GM21529 (cell line): ENCODE data around the gene JAK1.
A peak's percentile ranks its signal among the peaks of the same experiment; 100 is the strongest.

Experiments used
- ATAC-seq: cut with Tn5 transposase; IDR thresholded peaks from one replicate; pipeline ENCODE4 v1.9.1; 2021; ENCODE audit not compliant: unreplicated experiment

Gene JAK1

DNA sequence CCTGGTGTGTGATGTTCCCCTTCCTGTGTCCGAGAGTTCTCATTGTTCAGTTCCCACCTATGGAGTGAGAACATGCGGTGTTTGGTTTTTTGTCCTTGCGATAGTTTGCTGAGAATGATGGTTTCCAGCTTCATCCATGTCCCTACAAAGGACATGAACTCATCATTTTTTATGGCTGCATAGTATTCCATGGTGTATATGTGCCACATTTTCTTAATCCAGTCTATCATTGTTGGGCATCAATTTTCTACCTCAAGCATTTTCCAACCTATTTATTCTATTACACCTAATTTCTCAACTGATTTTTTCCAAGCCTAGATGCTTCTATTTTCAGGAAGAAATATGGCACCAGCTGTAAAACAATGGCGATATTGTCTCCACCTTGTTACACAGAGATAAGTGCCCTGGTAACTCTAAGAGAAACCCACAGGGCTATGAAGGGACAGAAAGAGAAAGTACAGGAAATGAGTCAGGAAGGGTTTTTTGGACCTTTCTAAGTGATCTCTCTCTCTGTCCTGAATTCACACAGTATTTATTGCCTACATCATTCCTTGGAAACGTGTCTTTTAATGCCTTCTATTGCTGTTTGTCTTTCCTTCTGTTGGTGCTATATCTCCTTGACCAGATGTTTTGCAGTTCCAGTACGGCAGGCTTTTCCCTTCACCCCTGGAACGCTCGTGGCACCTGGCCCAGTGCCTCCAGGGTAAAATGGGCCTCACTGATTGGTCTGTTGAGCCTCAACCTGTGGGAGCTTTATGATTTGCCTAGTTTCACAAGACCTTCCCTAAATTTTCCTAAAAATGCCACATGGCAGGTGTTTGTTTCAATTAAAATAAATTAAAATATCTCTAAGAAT lies 14.6 kb upstream of the JAK1 start:
- ATAC-seq: no peak

DNA sequence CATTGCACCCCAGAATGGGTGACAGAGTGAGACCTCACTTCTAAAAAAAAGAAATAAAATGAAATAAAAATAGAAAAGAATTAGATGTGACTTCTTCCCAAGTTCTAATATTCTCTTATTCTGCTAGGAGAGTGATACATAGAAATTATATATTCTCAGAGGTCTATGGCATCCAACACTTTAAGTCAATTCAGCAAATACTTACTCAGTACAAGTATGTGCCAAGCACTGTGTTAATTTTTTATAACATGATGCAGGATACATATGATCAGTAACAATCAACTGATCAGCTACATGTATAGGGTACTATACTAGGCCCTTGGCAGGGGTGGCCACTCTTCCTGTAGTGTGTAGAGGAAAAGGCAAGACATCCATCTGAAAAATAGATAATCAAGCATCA lies 13.0 kb upstream of the JAK1 start:
- no peak for ATAC-seq

DNA sequence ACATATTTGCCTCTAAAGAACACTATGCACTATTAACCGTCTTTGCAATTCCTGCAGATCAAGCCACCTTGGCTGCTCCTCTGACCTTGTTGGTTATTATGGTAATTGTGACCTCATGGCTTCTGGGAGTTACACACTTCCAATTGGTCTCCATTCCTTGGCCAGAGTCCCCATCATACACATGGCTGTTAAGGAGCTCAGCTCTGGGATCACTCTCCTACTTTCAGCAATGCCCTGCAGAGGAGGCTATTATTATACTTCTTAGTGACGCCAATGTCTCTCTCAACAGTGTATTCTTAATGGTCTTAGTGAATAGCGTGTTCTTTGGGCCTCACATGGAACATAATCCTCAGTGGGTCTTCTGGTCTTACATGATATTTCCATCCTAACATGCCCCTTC lies 10.0 kb upstream of the JAK1 start:
- no peak for ATAC-seq

DNA sequence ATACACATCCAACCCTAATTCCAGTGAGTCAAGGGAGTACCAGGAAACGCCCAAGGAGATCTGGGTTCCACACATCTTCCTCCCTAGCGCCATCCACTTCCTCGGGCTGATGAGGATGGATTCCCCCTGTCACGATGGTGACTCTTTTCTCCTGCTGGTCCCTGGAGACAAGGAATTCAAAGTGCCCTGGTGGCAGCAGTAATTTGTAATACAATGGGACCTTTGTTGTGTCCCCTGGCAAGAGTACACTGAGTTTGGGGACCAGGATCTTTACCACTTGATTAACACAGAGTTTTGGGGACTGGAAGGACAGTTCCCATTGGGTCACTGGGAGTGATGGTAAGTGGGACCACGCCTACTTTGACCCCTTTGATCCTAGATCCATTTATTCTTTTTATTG lies 9.4 kb upstream of the JAK1 start:
- ATAC-seq: no peak

DNA sequence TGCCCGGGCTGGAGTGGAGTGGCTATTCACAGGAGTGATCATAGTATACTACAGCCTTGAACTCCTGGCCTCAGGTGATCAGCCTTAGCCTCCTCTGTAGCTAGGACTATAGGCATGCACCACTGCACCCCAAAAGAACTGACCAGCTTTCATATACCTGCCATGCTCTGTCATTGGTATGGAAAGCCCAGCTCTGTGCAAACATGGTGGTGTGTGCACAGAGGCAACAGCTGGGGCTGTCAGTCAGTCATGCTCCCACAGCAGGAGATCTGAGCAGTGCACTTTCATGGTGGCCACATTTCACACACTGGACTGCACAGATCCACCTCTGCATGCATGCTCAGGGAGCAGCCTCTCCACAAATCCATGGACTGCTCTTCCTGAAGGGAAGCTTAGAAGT lies 8.8 kb upstream of the JAK1 start:
- no peak for ATAC-seq

DNA sequence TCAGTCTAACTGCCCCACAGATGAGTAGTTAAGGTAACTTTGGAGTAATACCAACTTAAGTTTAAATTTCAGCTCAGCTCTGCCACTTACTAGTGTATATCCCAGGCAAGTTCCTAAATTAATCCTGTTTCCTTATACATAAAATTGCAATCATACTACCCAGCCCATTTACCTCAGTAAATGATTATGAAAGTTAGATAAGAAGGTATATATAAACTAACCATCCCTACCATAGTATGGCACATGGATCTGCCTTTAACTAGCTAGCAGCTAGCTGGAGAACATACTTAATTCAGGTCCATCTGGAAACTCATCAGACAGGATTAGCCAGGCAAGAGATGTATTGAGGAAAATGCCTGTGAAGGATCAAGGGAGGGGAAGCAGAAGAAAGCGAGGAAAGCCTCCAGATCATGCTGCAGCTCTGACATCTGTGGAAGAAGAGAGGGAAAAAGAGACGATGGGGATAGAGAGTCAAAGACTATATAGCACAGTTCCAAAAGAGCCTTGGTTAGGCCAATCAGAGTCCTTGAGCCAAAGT lies 8.0 kb upstream of the JAK1 start:
- ATAC-seq: no peak

DNA sequence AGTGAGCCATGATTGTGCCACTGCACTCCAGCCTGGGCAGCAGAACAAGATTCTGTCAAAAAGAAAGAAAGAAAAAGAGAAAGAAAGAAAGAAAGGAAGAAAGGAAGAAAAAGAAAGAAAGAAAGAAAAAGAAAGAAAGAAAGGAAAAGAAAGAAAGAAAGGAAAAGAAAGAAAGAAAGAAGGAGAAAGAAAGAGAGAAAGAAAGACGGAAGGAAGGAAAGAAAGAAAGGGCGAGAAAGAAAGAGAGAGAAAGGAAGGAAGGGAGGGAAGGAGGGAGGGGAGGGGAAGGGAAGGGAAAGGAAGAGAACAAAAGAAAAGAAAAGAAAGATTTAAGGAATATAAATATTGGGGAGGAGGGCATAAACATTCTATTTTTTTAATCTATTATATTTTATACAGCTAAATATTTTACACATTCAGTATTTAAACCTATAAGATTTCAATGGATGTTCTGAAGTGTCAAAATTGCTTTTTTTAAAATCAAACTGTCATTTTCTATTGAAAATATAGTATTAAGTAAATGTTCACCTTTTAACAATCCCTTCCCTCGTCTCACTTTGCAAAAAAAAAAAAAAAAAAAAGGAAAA lies 6.8 kb upstream of the JAK1 start:
- no peak for ATAC-seq

DNA sequence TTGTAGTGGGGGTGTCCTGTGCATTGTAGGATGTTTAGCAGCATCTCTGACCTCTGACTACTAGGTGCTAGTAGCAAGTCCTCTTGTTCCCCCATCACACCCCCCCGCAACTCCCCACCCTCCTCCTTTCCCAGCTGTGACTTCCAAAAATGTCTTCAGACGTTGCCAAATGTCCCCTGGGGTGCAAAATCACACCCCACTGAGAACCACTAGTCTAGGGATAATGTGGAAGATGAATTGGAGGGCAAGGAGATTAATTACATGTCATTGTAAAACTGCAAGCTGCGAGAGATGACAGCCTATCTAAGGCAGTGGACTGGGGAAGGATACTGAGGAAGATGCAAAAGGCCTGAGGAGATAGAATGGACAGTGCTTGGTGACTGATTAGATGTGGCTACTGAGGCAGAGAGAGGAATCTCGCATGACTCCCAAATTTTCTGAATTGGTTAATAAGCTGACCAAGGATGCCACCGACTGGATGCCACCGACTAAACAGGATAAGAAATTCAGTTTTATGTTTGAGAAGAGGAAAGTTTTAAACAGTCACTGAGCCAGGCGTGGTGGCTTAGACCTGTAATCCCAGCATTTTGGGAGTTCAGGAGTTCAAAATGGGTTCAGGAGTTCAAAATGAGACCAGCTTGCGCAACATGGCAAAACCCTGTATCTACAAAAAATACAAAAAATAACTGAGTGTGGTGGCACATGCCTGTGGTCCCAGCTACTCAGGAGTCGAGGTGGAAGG lies 3.1 kb upstream of the JAK1 start:
- no peak for ATAC-seq

DNA sequence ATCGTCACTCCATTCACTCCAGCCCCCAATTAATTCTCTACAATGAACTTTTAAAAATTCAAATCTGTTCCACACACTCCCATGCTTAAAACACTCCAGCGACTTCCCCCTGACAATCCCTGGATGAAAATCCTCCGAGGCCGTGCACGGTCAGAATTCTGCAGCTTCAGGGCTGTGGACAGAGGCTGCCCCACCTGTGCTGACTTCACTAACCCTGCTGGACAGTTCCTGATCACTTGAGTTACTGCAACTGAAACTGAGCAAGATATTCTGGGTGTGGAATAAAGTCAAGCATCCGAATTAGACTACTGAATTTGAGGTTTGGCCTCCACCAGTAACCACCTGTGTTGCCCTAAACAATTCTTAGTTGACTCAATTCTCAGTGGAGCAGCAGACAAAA lies 1.0 kb upstream of the JAK1 start:
- no peak for ATAC-seq

DNA sequence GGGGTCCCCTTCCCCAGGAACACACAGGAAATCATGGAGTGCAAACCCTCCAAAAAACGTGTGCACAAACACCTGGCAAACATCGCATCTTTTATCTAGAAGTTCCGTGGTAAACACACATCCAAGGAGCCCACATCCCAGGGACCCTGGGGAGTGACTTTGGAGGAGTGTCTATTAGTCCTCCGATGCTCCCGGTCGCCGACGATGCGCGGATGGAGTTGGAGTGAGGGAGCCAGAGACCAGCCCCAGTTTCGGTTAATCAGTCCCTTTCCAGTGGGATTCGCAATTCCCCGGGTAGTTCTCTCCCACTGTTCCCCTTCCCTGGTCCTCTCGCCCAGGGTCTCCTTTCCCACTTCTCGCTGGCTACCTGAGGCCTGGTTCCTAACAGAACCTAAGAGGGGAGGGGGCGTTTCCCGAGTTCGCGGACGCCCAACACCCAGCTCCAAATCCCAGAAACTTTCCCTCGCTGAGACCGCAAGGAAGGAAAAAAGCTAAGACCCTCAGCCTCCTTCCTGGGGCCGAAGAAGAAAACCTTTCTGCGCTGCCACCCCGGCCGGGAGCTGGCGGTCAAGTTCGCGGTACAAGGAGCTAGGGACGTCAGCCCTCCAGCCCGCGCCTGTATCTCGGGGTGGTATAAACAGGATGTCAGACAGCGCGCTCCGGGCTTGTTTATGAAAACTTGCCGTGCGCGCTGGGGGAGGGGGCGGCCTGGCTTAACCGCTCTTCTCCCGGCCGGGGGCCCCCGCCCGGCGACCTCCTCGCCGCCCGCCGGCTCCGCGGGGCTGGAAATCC lies 787 bp downstream of the JAK1 start:
- peak; percentile 46 for ATAC-seq

DNA sequence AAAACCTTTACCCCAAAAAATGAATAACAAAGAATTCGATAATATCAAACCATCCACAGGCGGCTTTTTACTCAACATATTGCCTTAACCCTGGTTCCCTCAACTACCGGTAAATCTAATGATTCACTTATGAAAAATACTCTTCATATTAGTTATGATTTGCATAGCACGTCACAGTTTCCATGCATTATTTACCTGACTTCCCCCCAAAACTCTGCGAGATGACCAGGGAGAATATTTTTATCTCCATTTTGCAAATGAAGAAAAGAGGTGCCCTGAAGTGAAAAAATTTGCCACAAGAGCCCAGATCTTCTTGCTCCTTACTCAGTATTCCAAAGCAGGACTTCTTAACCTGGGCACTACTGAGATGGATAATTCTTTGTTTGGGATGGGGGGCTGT lies 2.9 kb downstream of the JAK1 start:
- ATAC-seq: no peak

DNA sequence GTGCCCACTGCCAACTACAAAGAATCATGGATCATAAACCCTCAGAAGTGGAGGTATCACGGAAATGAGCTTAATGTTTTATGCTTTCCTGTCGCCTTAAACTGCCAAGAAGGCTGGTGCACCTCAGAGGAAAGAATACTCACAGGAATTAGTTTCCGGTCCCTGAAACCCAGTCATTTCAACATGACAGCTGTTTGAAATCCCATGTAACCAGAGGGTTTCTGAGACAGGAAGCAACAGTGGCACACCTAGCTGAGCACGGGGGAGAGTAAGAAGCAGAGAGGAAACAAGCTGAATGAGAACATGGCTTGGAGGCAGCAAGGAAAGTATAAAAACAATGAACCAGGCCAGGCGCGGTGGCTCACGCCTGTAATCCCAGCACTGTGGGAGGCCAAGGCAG lies 3.9 kb downstream of the JAK1 start:
- ATAC-seq: peak; percentile 23

DNA sequence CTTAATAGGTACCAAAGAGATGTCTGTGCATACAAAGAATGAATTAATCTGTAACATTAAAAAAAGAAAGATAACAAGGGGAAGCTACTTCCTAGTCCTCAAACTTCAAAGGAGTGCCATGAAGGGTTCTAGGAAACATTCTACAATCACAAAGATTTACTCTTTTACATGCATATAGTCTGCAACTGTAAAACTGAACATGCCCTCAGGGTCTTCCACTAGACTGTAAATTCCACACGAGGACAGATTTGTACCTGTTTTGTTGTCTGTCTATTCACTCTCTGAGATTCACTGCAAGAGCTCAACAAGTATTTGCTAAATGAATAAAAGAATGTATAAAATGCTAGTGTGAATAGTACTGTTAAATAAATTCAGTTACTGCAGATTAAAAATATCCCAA lies 4.4 kb downstream of the JAK1 start:
- ATAC-seq: no peak

DNA sequence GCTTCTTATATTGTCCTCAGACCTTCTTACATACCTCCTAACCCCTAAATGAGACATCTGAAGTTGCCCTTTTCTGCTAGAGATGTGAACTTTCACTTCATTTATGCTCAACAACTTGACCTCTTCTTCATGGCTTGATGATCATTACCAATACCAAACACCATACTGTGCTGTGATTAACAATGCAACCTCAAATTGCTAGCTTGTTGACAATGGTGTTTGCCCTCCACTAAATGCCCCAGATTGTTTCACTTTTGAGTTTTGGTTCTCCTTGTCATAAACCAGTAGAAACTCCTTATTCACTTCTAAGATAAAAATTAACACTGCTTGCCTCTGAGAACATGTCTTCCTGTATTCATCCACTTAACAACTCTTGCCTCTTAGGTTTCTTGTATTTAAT lies 5.6 kb downstream of the JAK1 start:
- peak; percentile 47 for ATAC-seq

DNA sequence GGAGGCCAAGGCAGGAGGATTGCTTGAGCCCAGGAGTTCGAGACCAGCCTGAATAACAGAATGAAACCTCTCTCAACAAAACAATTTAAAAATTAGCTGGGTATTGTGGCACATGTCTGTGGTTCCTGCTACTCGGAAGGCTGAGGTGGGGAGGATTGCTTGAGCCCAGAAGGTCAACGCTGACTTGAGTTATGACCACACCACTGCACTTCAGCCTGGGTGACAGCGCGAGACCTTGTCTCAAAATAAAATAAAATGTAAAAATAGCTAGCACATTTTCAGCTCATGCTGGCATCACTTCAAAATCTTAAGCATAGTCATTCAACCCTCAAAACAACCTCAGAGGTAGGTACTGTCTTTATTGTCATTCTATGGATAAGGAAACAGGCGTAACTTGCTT lies 6.4 kb downstream of the JAK1 start:
- no peak for ATAC-seq

DNA sequence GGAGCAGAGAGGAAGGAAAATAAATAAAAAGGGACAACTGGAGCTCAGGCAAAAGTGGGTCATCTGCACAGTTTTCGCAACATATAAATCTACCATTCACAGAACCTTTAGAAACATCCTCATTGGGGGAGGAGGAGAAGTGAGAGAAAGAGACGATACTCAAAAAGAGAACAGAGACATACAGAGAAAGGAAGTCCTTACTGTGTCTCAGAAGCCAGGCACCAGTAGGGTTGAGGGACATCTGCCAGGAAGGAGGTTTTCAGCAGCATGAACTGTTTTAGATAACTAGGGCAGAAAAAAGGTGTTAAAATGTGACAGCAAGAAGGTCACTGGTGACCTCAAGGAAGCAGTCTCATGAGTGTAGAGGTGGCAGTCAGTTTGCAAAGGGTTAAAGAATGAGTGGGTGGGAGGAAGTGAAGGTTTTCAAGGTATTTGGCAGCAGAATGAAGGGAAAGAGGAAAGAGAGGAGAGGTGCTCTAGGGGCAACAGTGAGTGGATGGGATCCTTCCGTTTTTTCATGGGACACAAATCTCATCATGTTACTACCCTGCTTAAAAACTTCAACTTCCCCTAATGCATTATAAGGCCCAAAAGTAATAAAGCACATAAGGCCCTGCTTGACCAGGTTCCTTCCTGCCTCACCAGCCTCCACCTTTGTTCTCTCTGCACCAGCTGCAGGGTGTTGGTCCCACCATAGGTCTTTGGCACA lies 9.5 kb downstream of the JAK1 start:
- peak; percentile 89 for ATAC-seq

DNA sequence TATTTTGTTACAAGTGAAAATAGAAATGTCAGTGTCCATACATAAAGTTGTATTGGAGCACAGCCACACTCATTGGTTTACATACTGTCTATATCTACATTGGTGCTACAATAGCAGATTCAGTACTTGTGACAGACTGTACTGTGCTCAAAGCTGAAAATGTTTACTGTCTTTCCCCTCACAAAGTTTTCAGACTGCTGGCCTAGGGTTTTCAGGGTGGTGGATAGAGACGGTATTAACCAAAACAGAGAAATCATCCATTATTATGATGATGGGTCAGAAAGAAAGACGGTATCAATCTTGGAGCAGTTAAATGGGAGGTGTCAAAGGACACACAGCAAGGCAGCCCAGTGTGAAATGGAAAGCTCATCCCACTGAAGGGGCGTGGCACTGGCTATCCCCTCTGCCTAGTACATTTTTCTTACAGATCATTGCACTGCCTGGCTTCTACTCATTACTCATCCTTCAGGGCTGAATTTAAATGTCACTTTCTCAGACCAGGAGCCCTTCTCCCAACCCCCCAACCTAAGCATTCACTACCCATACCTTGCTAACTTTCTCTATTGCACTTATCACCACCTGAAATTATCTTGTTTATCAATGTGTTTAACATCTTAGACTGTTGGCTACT lies 10.2 kb downstream of the JAK1 start:
- ATAC-seq: peak; percentile 4

DNA sequence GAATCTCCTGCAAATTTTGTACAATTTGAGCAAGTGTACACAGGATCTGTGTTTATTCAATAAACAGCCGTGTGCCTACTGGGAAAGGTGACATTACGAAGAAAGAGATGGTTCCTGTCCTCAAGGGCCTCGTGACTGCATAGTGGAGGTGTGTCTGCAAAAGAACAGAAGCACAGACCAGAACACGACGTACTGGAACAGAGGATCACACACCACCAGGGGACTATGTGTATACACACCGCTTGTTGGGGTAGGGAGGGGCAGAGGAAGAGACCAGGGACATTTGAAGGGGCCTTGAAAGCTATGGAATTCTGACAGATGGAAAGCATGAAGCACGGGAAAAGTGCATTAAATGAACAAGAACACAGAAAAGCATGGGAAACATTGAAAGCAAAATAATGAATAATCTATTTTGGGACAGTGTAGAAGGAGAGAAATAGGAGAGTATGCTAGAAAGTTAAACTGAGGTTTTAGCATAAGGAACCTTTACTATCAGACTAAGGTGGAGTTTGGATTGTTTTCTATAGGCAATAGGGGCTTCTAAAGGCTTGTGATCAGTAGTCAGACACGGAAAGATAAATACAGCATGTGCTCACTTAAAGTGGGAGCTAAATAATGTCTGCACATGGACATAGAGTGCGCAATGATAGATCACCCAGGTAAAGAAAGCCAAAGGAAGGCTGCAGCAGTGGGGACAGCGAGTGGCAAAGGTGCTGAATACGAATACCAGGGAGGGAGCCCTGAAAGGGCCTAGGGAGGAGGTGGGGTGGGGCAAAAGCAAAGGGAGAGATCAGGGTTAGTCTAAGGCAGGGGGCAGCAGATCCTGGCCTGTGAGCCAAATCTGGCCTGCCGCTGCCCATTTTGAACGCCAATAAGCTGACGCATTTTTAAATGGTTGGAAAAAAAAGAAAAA lies 11.0 kb downstream of the JAK1 start:
- ATAC-seq: no peak

DNA sequence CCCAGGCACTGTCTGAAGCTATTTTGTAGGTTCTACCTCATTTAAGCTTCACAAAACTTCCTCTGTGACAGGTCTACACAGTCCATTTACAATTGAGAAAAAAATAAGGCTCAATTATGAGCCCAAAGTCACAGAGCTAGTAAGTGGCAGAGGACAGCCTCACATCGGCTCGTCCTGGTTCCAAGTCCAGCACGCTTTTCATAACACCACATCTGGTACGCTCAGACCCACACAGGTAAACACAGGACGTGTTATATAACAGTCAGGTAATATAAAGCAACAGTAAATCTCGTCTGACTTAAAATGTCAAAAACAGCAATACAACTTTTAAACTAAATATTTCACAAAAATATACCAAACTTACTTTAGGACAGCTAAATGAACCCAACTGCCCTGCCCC lies 13.1 kb downstream of the JAK1 start:
- no peak for ATAC-seq
